ENCODE results near the gene PTPN12.

Gene PTPN12

GRCh38 chr7:77548206-77548605 is 11.1 kb downstream of the PTPN12 start:
- DNase-seq (ENCODE audit: low read depth), result no peak
- no peak overlapping the region for H3K4me3 ChIP-seq (ENCODE audit: control insufficient read depth, low read depth, low read length)
- TF ChIP-seq, protein P1, sequence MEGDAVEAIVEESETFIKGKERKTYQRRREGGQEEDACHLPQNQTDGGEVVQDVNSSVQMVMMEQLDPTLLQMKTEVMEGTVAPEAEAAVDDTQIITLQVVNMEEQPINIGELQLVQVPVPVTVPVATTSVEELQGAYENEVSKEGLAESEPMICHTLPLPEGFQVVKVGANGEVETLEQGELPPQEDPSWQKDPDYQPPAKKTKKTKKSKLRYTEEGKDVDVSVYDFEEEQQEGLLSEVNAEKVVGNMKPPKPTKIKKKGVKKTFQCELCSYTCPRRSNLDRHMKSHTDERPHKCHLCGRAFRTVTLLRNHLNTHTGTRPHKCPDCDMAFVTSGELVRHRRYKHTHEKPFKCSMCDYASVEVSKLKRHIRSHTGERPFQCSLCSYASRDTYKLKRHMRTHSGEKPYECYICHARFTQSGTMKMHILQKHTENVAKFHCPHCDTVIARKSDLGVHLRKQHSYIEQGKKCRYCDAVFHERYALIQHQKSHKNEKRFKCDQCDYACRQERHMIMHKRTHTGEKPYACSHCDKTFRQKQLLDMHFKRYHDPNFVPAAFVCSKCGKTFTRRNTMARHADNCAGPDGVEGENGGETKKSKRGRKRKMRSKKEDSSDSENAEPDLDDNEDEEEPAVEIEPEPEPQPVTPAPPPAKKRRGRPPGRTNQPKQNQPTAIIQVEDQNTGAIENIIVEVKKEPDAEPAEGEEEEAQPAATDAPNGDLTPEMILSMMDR (conservative IDR thresholded peaks at IDR 0.05; ENCODE audit: control insufficient read depth, insufficient read depth, low read depth, low read length), result no peak

DNA sequence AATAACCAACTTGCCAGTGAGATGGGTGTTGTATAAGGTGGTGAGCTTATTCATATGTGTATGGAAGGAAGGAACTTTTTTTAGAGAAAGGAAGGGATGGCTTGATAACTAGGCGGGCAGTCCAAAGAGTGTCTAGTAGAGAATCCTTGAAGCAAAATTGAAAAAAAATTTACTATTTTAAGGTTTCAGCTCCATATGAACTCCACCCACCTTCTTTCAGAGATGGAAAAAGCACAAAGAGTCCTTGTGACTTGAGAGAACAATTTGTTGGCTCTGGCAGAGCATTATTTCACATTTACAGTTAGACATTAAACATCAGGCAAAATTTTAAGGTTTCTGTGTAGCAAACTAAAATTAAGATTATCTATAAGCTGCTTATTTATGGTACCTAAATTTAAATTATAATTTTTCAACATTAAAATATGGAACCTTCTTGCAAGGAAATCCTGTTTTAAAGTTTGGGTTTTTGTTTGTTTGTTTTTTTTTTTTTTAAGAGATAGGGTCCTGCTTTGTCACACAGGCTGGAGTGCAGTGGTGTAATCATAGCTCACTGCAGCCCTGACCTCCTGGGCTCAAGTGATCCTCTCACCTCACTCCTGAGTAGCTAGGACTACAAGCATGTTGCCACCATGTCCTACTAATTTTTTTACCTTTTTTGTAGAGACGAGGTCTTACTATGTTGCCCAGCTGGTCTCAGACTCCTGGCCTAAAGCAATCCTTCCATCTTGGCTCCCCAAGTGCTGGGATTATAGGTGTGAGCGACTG is 12.2 kb downstream of the PTPN12 start:
- TF ChIP-seq, protein P1 (conservative IDR thresholded peaks at IDR 0.05; ENCODE audit: control insufficient read depth, insufficient read depth, low read depth, low read length), result no peak
- no peak for DNase-seq (ENCODE audit: low read depth)
- no peak overlapping the region for H3K4me3 ChIP-seq (ENCODE audit: control insufficient read depth, low read depth, low read length)

GRCh38 chr7:77550586-77550985 is 13.5 kb downstream of the PTPN12 start:
- TF ChIP-seq, protein P1 (conservative IDR thresholded peaks at IDR 0.05; ENCODE audit: control insufficient read depth, insufficient read depth, low read depth, low read length), result no peak
- H3K4me3 ChIP-seq (ENCODE audit: control insufficient read depth, low read depth, low read length), result no peak overlapping the region
- DNase-seq (ENCODE audit: low read depth), result peak; percentile 87

DNA sequence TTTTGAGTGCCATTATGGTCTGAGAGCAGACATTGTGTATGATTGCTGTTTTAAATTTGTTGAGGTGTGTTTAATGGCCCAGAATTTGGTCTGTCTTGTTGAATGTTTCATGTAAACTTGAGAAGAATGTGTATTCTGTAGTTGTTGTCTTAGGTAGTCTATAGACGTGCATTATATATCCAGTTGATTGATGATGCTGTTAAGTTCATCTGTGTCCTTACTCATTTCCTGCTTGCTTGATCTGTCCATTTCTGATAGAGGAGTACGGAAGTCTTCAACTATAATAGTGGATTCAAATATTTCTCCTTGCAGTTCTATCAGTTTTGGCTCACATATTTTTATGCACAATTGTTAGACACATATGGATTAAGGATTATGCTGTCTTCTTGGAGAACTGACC is 16.0 kb downstream of the PTPN12 start:
- no peak overlapping the region for H3K4me3 ChIP-seq (ENCODE audit: control insufficient read depth, low read depth, low read length)
- DNase-seq (ENCODE audit: low read depth), result peak; percentile 19
- TF ChIP-seq, protein P1 (conservative IDR thresholded peaks at IDR 0.05; ENCODE audit: control insufficient read depth, insufficient read depth, low read depth, low read length), result no peak

- no peak for DNase-seq (ENCODE audit: low read depth)
- TF ChIP-seq, protein P1 (conservative IDR thresholded peaks at IDR 0.05; ENCODE audit: control insufficient read depth, insufficient read depth, low read depth, low read length), result no peak
- H3K4me3 ChIP-seq (ENCODE audit: control insufficient read depth, low read depth, low read length), result no peak overlapping the region
Measured at GRCh38 chr7:77558284-77558967, 21.3 kb downstream of the PTPN12 start.

DNA sequence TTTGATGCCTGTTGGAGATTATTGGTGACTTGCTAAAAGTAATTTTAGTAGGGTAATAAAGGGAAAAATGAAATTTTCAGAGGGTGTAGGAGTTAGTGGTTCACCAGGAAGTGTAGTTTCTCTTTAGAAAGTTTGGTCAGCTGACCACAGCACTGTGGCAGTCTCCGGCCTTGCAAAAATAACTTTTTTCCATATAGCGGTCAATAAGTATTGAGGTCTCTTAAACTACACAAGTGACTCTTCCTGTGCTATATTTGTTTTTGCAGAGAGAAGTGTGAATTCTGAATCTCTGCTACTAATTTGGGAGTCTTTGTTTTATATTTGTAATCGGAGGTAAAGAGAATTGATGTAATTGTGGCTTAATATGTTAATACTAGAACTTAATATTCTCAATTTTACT is 24.3 kb downstream of the PTPN12 start:
- no peak overlapping the region for H3K4me3 ChIP-seq (ENCODE audit: control insufficient read depth, low read depth, low read length)
- no peak for DNase-seq (ENCODE audit: low read depth)
- TF ChIP-seq, protein P1 (conservative IDR thresholded peaks at IDR 0.05; ENCODE audit: control insufficient read depth, insufficient read depth, low read depth, low read length), result no peak
